K562 (cell line): ENCODE data around the gene PSMD1. TPM values are rescaled to one million over a fixed set of nuclear protein-coding genes. Genes with fewer than 3 reads are reported as not detected.

Experiments used
- ATAC-seq: fragments of 200-7000 bp; cut with Tn5 transposase; 3 replicates; pipeline ENCODE4 v1.9.1; 2020; ENCODE audit warnings: moderate library complexity
- BruUV-seq: library from RNA; stranded (reverse); fragments of 400-500 nt; replicated peaks from 2 replicates; lab custom pipeline; 2021; lab: Mats Ljungman, UMichigan
- CTCF ChIA-PET: fragments of 300-600 bp; formaldehyde crosslinking; extraction: SDS; loops from one replicate; lab custom pipeline; 2021; ENCODE audit warnings: low intra/inter-chr PET ratio; lab: Yijun Ruan, JAX
- POLR2A ChIA-PET: fragments of 300-600, 350-650 bp; sonication (Branson Sonifier 250); formaldehyde crosslinking; extraction: SDS; loops from one replicate; lab custom pipeline; 2021; ENCODE audit warnings: antibody characterized with exemption, inconsistent platforms; lab: Yijun Ruan, JAX
- DNase-seq, 4 experiments: peaks; one replicate each; pipeline versions ENCODE4 v3.0.0 to v3.0.0-alpha.2; 2011 to 2018; ENCODE audit warnings: low spot score in 3 of 4, mixed read lengths in 3 of 4; ENCODE audit errors: extremely low read depth in 1 of 4
- FAIRE-seq: peaks from 2 replicates; lab custom pipeline; 2011; peaks lifted over from hg19 to GRCh38; lab: Jason Lieb, UNC
- H2AFZ ChIP-seq: 2 replicates; pipeline ENCODE4 v1.6.0; 2011; ENCODE audit warnings: low read depth, low read length, control low read depth, inconsistent platforms
- H3K27ac ChIP-seq: fragments of 200-600 bp; 3 replicates; pipeline ENCODE4 v1.8.0; 2011; ENCODE audit warnings: low read depth, mild to moderate bottlenecking, control low read depth, inconsistent platforms, low read length, moderate library complexity, mixed read lengths; ENCODE audit errors: extremely low read depth
- H3K27me3 ChIP-seq, 2 experiments: fragments of 300-600 bp in 1 of 2; 2 replicates in 1 of 2; 3 replicates in 1 of 2; pipeline versions ENCODE4 v1.6.0 to v1.8.0; 2011; ENCODE audit warnings: inconsistent platforms in 2 of 2, low read length in 2 of 2, mild to moderate bottlenecking in 1 of 2, mixed read lengths in 1 of 2, moderate library complexity in 1 of 2; ENCODE audit not compliant: control insufficient read depth in 2 of 2, insufficient read depth in 2 of 2
- H3K36me3 ChIP-seq: fragments of 300-600 bp; 3 replicates; pipeline ENCODE4 v1.8.0; 2011; ENCODE audit warnings: mild to moderate bottlenecking, low read length, inconsistent platforms; ENCODE audit not compliant: control insufficient read depth, insufficient read depth
- H3K4me1 ChIP-seq, 2 experiments: fragments of 200-600 bp in 1 of 2; replicated peaks in 1 of 2; 2 replicates in 1 of 2; 3 replicates in 1 of 2; pipeline versions ENCODE4 v1.5.1 to v1.8.0; 2011; ENCODE audit warnings: inconsistent platforms in 2 of 2, low read length in 2 of 2, mild to moderate bottlenecking in 1 of 2, mixed read lengths in 1 of 2, moderate library complexity in 1 of 2; ENCODE audit not compliant: control insufficient read depth in 2 of 2, insufficient read depth in 2 of 2
- H3K4me2 ChIP-seq: 2 replicates; pipeline ENCODE4 v1.6.1; 2011; ENCODE audit warnings: low read length, control low read depth, inconsistent platforms, mixed read lengths; ENCODE audit not compliant: insufficient read depth
- H3K4me3 ChIP-seq: fragments of 200-600 bp; sonication (generic), shearing (Covaris generic); 2 replicates; pipeline ENCODE4 v1.5.1; 2016; ENCODE audit warnings: control low read depth, inconsistent platforms
- H3K79me2 ChIP-seq: fragments of 200-600 bp; 3 replicates; pipeline ENCODE4 v1.8.0; 2011; ENCODE audit warnings: low read length, inconsistent platforms; ENCODE audit not compliant: control insufficient read depth, insufficient read depth
- H3K9ac ChIP-seq, 2 experiments: 2 replicates each; pipeline versions ENCODE4 v1.6.0 to v1.6.1; 2011; ENCODE audit warnings: low read depth in 2 of 2, low read length in 2 of 2, control low read depth in 1 of 2, inconsistent platforms in 1 of 2, mild to moderate bottlenecking in 1 of 2, mixed read lengths in 1 of 2; ENCODE audit not compliant: insufficient read depth in 1 of 2
- H3K9me1 ChIP-seq: one replicate; pipeline ENCODE4 v1.6.0; 2011; ENCODE audit warnings: inconsistent platforms, mild to moderate bottlenecking, low read length, moderate library complexity; ENCODE audit not compliant: control insufficient read depth, insufficient read depth
- H3K9me3 ChIP-seq: replicated peaks from 2 replicates; pipeline ENCODE4 v1.5.1; 2011; ENCODE audit warnings: low read depth, low read length, inconsistent platforms; ENCODE audit not compliant: control insufficient read depth, insufficient read depth
- H4K20me1 ChIP-seq: replicated peaks from 2 replicates; pipeline ENCODE4 v1.6.1; 2011; ENCODE audit warnings: low read length, inconsistent platforms, mixed read lengths; ENCODE audit not compliant: control insufficient read depth, insufficient read depth
- BMI1 ChIP-seq: fragments of 150-350 bp; IDR thresholded peaks from 2 replicates; pipeline ENCODE4 v1.6.1; 2014; ENCODE audit warnings: low read length
- DACH1 ChIP-seq: fragments of 450-650 bp; IDR thresholded peaks from 2 replicates; pipeline ENCODE4 v1.6.1; 2018; ENCODE audit not compliant: partially characterized antibody
- DLX4 ChIP-seq: fragments of 250-450 bp; sonication (Bioruptor Pico); IDR thresholded peaks from 2 replicates; pipeline ENCODE4 v1.6.1; 2021; ENCODE audit warnings: mild to moderate bottlenecking
- E2F3 ChIP-seq: fragments of 250-450 bp; sonication (Bioruptor Pico); IDR thresholded peaks from 2 replicates; pipeline ENCODE4 v1.4.0; 2020; ENCODE audit warnings: mild to moderate bottlenecking
- FUS ChIP-seq: fragments of 200-400 bp; formaldehyde crosslinking; optimal IDR thresholded peaks from 2 replicates; pipeline ENCODE3; 2017; ENCODE audit warnings: low read depth, low read length
- HCFC1 ChIP-seq: IDR thresholded peaks from 2 replicates; pipeline ENCODE4 v1.6.1; 2012; ENCODE audit warnings: low read depth, low read length, improper control_type of control experiment
- HNRNPLL ChIP-seq: fragments of 200-400 bp; formaldehyde crosslinking; IDR thresholded peaks from 2 replicates; pipeline ENCODE4 v1.6.1; 2017; ENCODE audit warnings: low read length, low read depth, mild to moderate bottlenecking; ENCODE audit not compliant: poor library complexity, severe bottlenecking
- MBD2 ChIP-seq: sonication (generic); IDR thresholded peaks from 2 replicates; pipeline ENCODE4 v1.6.1; 2016; ENCODE audit warnings: low read depth, borderline replicate concordance
- SIN3A ChIP-seq, 2 experiments: fragments of 150-350 bp in 1 of 2; IDR thresholded peaks; 2 replicates each; pipeline ENCODE4 v1.6.1; 2011 to 2016; ENCODE audit warnings: borderline replicate concordance in 2 of 2, low read depth in 2 of 2, low read length in 2 of 2, mild to moderate bottlenecking in 2 of 2, moderate library complexity in 2 of 2; ENCODE audit not compliant: control insufficient read depth in 1 of 2
- TAF1 ChIP-seq: IDR thresholded peaks from 2 replicates; pipeline ENCODE4 v1.6.1; 2011; ENCODE audit warnings: mild to moderate bottlenecking, low read length, moderate library complexity; ENCODE audit not compliant: insufficient read depth, control insufficient read depth, severe bottlenecking; ENCODE audit errors: extremely low read depth
- ZBTB1 ChIP-seq: sonication (generic); formaldehyde crosslinking; IDR thresholded peaks from 2 replicates; pipeline ENCODE4 v1.8.1; 2023; ENCODE audit warnings: missing genetic modification reagents, low read depth, mild to moderate bottlenecking, borderline replicate concordance
- ZNF121 ChIP-seq: sonication (generic); formaldehyde crosslinking; conservative IDR thresholded peaks from 2 replicates; pipeline ENCODE4 v1.8.0; 2022; ENCODE audit warnings: missing genetic modification reagents
- ZNF324 ChIP-seq: fragments of 250-450 bp; sonication (Bioruptor Pico); IDR thresholded peaks from 2 replicates; pipeline ENCODE4 v1.4.0; 2020; ENCODE audit warnings: mild to moderate bottlenecking
- WGBS: fragments of 100-300 bp; shearing (Covaris generic); methylation state at CpG from one replicate; pipeline ENCODE4 v1.1.6; 2016; ENCODE audit warnings: low coverage, mixed read lengths; ENCODE audit not compliant: insufficient coverage; ENCODE audit errors: missing lambda C conversion rate; 5-methylcytosine and 5-hydroxymethylcytosine counted together
- in situ Hi-C: fragments of 300-500 bp; cut with MboI; formaldehyde crosslinking; loops from 4 replicates; pipeline ENCODE4 v1.15.0; 2018; ENCODE audit warnings: inconsistent platforms, mixed read lengths
- intact Hi-C: fragments of 100-400 bp; cut with micrococcal nuclease; formaldehyde crosslinking; loops from 2 replicates; pipeline ENCODE4 v1.14.2; 2022
- polyA plus RNA-seq, 8 experiments: library from polyadenylated mRNA; depleted of rRNA in 4 of 8; stranded (reverse) in 5 of 8; unstranded in 3 of 8; fragments of >200 nt; fragmentation: Nextera tagmentation in 2 of 8; fragmentation: Illumina TruSeq in 1 of 8; extraction: Ambion mirVana in 2 of 8; extraction: Trizol in 1 of 8; gene quantifications; 2 replicates each; pipeline versions ENCODE4 v1.2.1 to v1.2.3, GENCODE V29; 2011 to 2014; ENCODE audit warnings: inconsistent platforms in 1 of 8, missing spikeins in 1 of 8
- total RNA-seq, 7 experiments: library from RNA; depleted of rRNA in 6 of 7; stranded (reverse); fragments of >200 nt in 6 of 7; fragmentation: Illumina TruSeq in 2 of 7; extraction: Trizol in 2 of 7; gene quantifications; 2 replicates each; pipeline versions ENCODE4 v1.2.1 to v1.2.3, GENCODE V29; 2011 to 2021; ENCODE audit warnings: low replicate concordance in 1 of 7

PSMD1 gene
- total and polyA plus RNA-seq, 9 of the 15 experiments (the other 6 are each of a cell fraction or from before 2014, with no cell fraction given), result 100 to 257 (median 147) TPM

- no peaks in the 10 kb centered on the region for H3K27me3 ChIP-seq
- no peak overlapping the region; a peak in 1 of 4 replicates for H3K9ac ChIP-seq
- TF ChIP-seq ZNF324 (CRISPR knock-in tag) (no peak), BMI1 (no peak), ZNF121 (CRISPR knock-in tag) (no peak), DACH1 (no peak), SIN3A (IDR thresholded peaks at IDR 0.05; ENCODE audit: borderline replicate concordance in 2 of 2, control insufficient read depth in 1 of 2, low read depth in 2 of 2, low read length in 2 of 2) (no peak), ZBTB1 (no peak), FUS (no peak), TAF1 (no peak), MBD2 (no peak), HNRNPLL (no peak), HCFC1 (no peak), E2F3 (CRISPR knock-in tag) (no peak), DLX4 (no peak)
- H2AFZ ChIP-seq, result no peak overlapping the region
- in situ Hi-C loops (no loop called here), intact Hi-C loops (loop anchor here (5.0 kb wide), 1 partner anchor 443 kb away; no protein-coding TSS in a partner anchor)
- H3K4me2 ChIP-seq, result no peak overlapping the region
- H3K36me3 ChIP-seq, result peaks cover 88% of the 10 kb centered on the region
- peak in 1 of 4 experiments; percentile 24 for DNase-seq
- H3K9me3 ChIP-seq, result no peaks in the 10 kb centered on the region
- ChIA-PET CTCF (no interaction called here), POLR2A (interaction anchor here (0.7 kb wide), 1 partner anchor 13 kb away, joined by 3 read pairs; the partner anchor contains the start of gene PSMD1)
- no peak overlapping the region for H3K4me3 ChIP-seq
- WGBS, result 93% methylated on average over 1 of the region's 1 CpG
- H4K20me1 ChIP-seq, result no peaks in the 10 kb centered on the region
- H3K9me1 ChIP-seq, result no peaks in the 10 kb centered on the region
- no TSS peak for BruUV-seq
- H3K27ac ChIP-seq, result no peak overlapping the region
- ATAC-seq, result peak; percentile 50; the same call in 2 of the 3 replicates
- no peak for FAIRE-seq
- peaks cover 0 to 5% of the 10 kb centered on the region in 2 experiments; a peak in 1 of 5 replicates for H3K4me1 ChIP-seq
- H3K79me2 ChIP-seq, result no peaks in the 10 kb centered on the region; the same call in 2 of the 3 replicates
Observed at GRCh38 chr2:231069379-231070054, 12.8 kb downstream of the PSMD1 start.
